NCI-H2081 treated with DMSO at 0.1 percent for 48 hours (cell line): ENCODE results near the gene SYNE2.
"Not testable (repeated sequence)": the region's sequence is repeated elsewhere in the genome, so short reads cannot be mapped to it uniquely, and the experiment has no call there.

Experiments
- DNase-seq: peaks from one replicate; lab custom pipeline; 2025; lab: John Stamatoyannopoulos, UW

The SYNE2 gene

GRCh38 chr14:64037869-64038745 lies 185.3 kb downstream of the SYNE2 start:
- not testable (repeated sequence) for DNase-seq

- no peak for DNase-seq
Observed at GRCh38 chr14:64038841-64039542, 186.2 kb downstream of the SYNE2 start.

- no peak for DNase-seq
Observed at GRCh38 chr14:64040044-64040443, 187.2 kb downstream of the SYNE2 start.

GRCh38 chr14:64043296-64043695 lies 190.5 kb downstream of the SYNE2 start:
- not testable (repeated sequence) for DNase-seq

GRCh38 chr14:64045091-64045490 lies 192.3 kb downstream of the SYNE2 start:
- DNase-seq, result no peak

GRCh38 chr14:64049616-64050381 lies 197.0 kb downstream of the SYNE2 start:
- DNase-seq, result no peak

GRCh38 chr14:64053694-64054669 lies 201.2 kb downstream of the SYNE2 start:
- no peak for DNase-seq

- no peak for DNase-seq
Observed at GRCh38 chr14:64059454-64060198, 206.8 kb downstream of the SYNE2 start.

- DNase-seq, result no peak
Observed at GRCh38 chr14:64060199-64060545, 207.4 kb downstream of the SYNE2 start.

GRCh38 chr14:64060648-64061096 lies 207.9 kb downstream of the SYNE2 start:
- no peak for DNase-seq

- no peak for DNase-seq
Observed at GRCh38 chr14:64061115-64061514, 208.3 kb downstream of the SYNE2 start.

- DNase-seq, result no peak
Observed at GRCh38 chr14:64061706-64062105, 208.9 kb downstream of the SYNE2 start.

- DNase-seq, result no peak
Observed at GRCh38 chr14:64062381-64063115, 209.7 kb downstream of the SYNE2 start.

- no peak for DNase-seq
Observed at GRCh38 chr14:64064447-64064846, 211.6 kb downstream of the SYNE2 start.

GRCh38 chr14:64069634-64070359 lies 217.0 kb downstream of the SYNE2 start:
- no peak for DNase-seq

- no peak for DNase-seq
Observed at GRCh38 chr14:64074961-64075612, 222.3 kb downstream of the SYNE2 start.

- DNase-seq, result no peak
Observed at GRCh38 chr14:64075613-64076005, 222.8 kb downstream of the SYNE2 start.

- DNase-seq, result no peak
Observed at GRCh38 chr14:64080452-64080851, 227.6 kb downstream of the SYNE2 start.
